ENCODE results near the gene FLII.

Gene FLII

GRCh38 chr17:18280766-18281371, 22.3 kb upstream of the FLII start:
- no peak for TF ChIP-seq CTCF (IDR thresholded peaks at IDR 0.05; ENCODE audit: low read depth, low read length)
- no peak for DNase-seq (ENCODE audit: low read depth, low spot score)
- in situ Hi-C loops (cut with HindIII; ENCODE audit: low sequenced_read_pairs), result no loop called here
- no peak overlapping the region for H3K4me3 ChIP-seq (ENCODE audit: low read depth, low read length)

- no peak for TF ChIP-seq CTCF (IDR thresholded peaks at IDR 0.05; ENCODE audit: low read depth, low read length)
- no peak overlapping the region for H3K4me3 ChIP-seq (ENCODE audit: low read depth, low read length)
- in situ Hi-C loops (cut with HindIII; ENCODE audit: low sequenced_read_pairs), result no loop called here
- DNase-seq (ENCODE audit: low read depth, low spot score), result no peak
Observed at GRCh38 chr17:18280249-18280648, 21.7 kb upstream of the FLII start.

GRCh38 chr17:18278867-18279266, 20.3 kb upstream of the FLII start:
- in situ Hi-C loops (cut with HindIII; ENCODE audit: low sequenced_read_pairs), result no loop called here
- no peak for DNase-seq (ENCODE audit: low read depth, low spot score)
- no peak for TF ChIP-seq CTCF (IDR thresholded peaks at IDR 0.05; ENCODE audit: low read depth, low read length)

GRCh38 chr17:18277076-18277475, 18.5 kb upstream of the FLII start:
- no peak overlapping the region for H3K4me3 ChIP-seq (ENCODE audit: low read depth, low read length)
- TF ChIP-seq CTCF (IDR thresholded peaks at IDR 0.05; ENCODE audit: low read depth, low read length), result no peak
- in situ Hi-C loops (cut with HindIII; ENCODE audit: low sequenced_read_pairs), result no loop called here
- no peak for DNase-seq (ENCODE audit: low read depth, low spot score)

More at GRCh38 chr17:18278867-18279266, 20.3 kb upstream of the FLII start:
- H3K4me3 ChIP-seq (ENCODE audit: low read depth, low read length), result no peak overlapping the region

- no peak for TF ChIP-seq CTCF (IDR thresholded peaks at IDR 0.05; ENCODE audit: low read depth, low read length)
- in situ Hi-C loops (cut with HindIII; ENCODE audit: low sequenced_read_pairs), result no loop called here
- H3K4me3 ChIP-seq (ENCODE audit: low read depth, low read length), result no peak overlapping the region
- no peak for DNase-seq (ENCODE audit: low read depth, low spot score)
Observed at GRCh38 chr17:18270046-18270931, 11.8 kb upstream of the FLII start.

GRCh38 chr17:18267927-18268711, 9.6 kb upstream of the FLII start:
- no peak for TF ChIP-seq CTCF (IDR thresholded peaks at IDR 0.05; ENCODE audit: low read depth, low read length)
- DNase-seq (ENCODE audit: low read depth, low spot score), result peak; percentile 34
- in situ Hi-C loops (cut with HindIII; ENCODE audit: low sequenced_read_pairs), result no loop called here
- H3K4me3 ChIP-seq (ENCODE audit: low read depth, low read length), result no peak overlapping the region
